ENCODE data around the gene LCP2.

GRCh38 chr5:170288151-170288550, 9.4 kb downstream of the LCP2 start:
- no peak for TF ChIP-seq NR3C1 (IDR thresholded peaks at IDR 0.05)
- no peak for TF ChIP-seq POLR2A (IDR thresholded peaks at IDR 0.05; ENCODE audit: low read length)
- TF ChIP-seq CTCF (IDR thresholded peaks at IDR 0.05), result no peak
- no peak for TF ChIP-seq BCL3 (IDR thresholded peaks at IDR 0.05)
- no peak for TF ChIP-seq CBX8 (IDR thresholded peaks at IDR 0.05)
- no peak for TF ChIP-seq E2F6 (IDR thresholded peaks at IDR 0.05; ENCODE audit: borderline replicate concordance, low read depth)
- TF ChIP-seq HDAC2 (IDR thresholded peaks at IDR 0.05), result no peak
- TF ChIP-seq RNF2 (IDR thresholded peaks at IDR 0.05; ENCODE audit: borderline replicate concordance, low read depth), result no peak
- no peak for TF ChIP-seq CHD2 (IDR thresholded peaks at IDR 0.05; ENCODE audit: low read length, partially characterized antibody)
- TF ChIP-seq RFX5 (IDR thresholded peaks at IDR 0.05), result no peak
- TF ChIP-seq MAFK (IDR thresholded peaks at IDR 0.05; ENCODE audit: partially characterized antibody), result no peak
- TF ChIP-seq EP300 (IDR thresholded peaks at IDR 0.05), result no peak
- no peak for TF ChIP-seq ELK1 (IDR thresholded peaks at IDR 0.05; ENCODE audit: low read depth, low read length)
- TF ChIP-seq MYC (IDR thresholded peaks at IDR 0.05; ENCODE audit: borderline replicate concordance, low read length), result no peak

Data from A549 (cell line).